Endothelial cell of umbilical vein (primary cell): ENCODE measurements around the gene CD83. TPM values are rescaled to one million over a fixed set of nuclear protein-coding genes. Genes with fewer than 3 reads are reported as not detected.

ENCODE experiments used
- BruUV-seq: library from RNA; stranded (reverse); fragments of 400-500 nt; replicated peaks from 2 replicates; lab custom pipeline; 2021; lab: Mats Ljungman, UMichigan
- CTCF ChIA-PET: fragments of 300-600, 350-600 bp; sonication (Branson Sonifier 250); formaldehyde crosslinking; loops from one replicate; lab custom pipeline; 2021; ENCODE audit warnings: antibody characterized with exemption, inconsistent platforms; lab: Charles Lee
- POLR2A ChIA-PET: fragments of 300-600, 350-600 bp; sonication (Branson Sonifier 250); formaldehyde crosslinking; loops from one replicate; lab custom pipeline; 2021; ENCODE audit warnings: antibody characterized with exemption, inconsistent platforms; lab: Charles Lee
- DNase-seq: peaks from one replicate; pipeline ENCODE4 v3.0.0-alpha.2; 2011; ENCODE audit warnings: low read depth, low spot score
- FAIRE-seq: peaks from 2 replicates; lab custom pipeline; 2011; peaks lifted over from hg19 to GRCh38; lab: Jason Lieb, UNC
- H2AFZ ChIP-seq: 2 replicates; pipeline ENCODE4 v1.6.0; 2012; ENCODE audit warnings: low read depth, low read length, control low read depth, inconsistent platforms
- H3K27ac ChIP-seq: 2 replicates; pipeline ENCODE4 v1.5.1; 2011; ENCODE audit warnings: low read depth, mild to moderate bottlenecking, control low read depth, low read length, moderate library complexity; ENCODE audit not compliant: insufficient read depth
- H3K27me3 ChIP-seq, 2 experiments: 2 replicates each; pipeline versions ENCODE4 v1.6.0 to v1.6.1; 2011; ENCODE audit warnings: low read length in 2 of 2, mixed read lengths in 1 of 2; ENCODE audit not compliant: control insufficient read depth in 2 of 2, insufficient read depth in 2 of 2
- H3K36me3 ChIP-seq, 2 experiments: 2 replicates in 1 of 2; 3 replicates in 1 of 2; pipeline ENCODE4 v1.5.1; 2011; ENCODE audit warnings: low read length in 2 of 2, mild to moderate bottlenecking in 1 of 2, moderate library complexity in 1 of 2; ENCODE audit not compliant: control insufficient read depth in 2 of 2, insufficient read depth in 2 of 2; ENCODE audit errors: extremely low read depth in 1 of 2
- H3K4me1 ChIP-seq: 3 replicates; pipeline ENCODE4 v1.5.1; 2011; ENCODE audit warnings: mild to moderate bottlenecking, low read length; ENCODE audit not compliant: control insufficient read depth, insufficient read depth; ENCODE audit errors: extremely low read depth
- H3K4me2 ChIP-seq: 2 replicates; pipeline ENCODE4 v1.6.1; 2011; ENCODE audit warnings: low read length, control low read depth, mixed read lengths; ENCODE audit not compliant: insufficient read depth
- H3K4me3 ChIP-seq, 3 experiments: fragments of 200-600 bp in 1 of 3; sonication (generic), shearing (Covaris generic) in 1 of 3; replicated peaks in 1 of 3; 2 replicates each; pipeline ENCODE4 v1.5.1; 2011 to 2016; ENCODE audit warnings: control low read depth in 3 of 3, low read length in 3 of 3, mild to moderate bottlenecking in 2 of 3, inconsistent platforms in 1 of 3, low read depth in 1 of 3, moderate library complexity in 1 of 3; ENCODE audit not compliant: insufficient read depth in 1 of 3
- H3K79me2 ChIP-seq: 2 replicates; pipeline ENCODE4 v1.6.0; 2012; ENCODE audit warnings: low read length, inconsistent platforms; ENCODE audit not compliant: control insufficient read depth, insufficient read depth
- H3K9ac ChIP-seq: replicated peaks from 2 replicates; pipeline ENCODE3; 2011; ENCODE audit warnings: low read length, control low read depth; ENCODE audit not compliant: insufficient read depth; ENCODE audit errors: extremely low read depth
- H3K9me1 ChIP-seq: replicated peaks from 3 replicates; pipeline ENCODE4 v1.6.0; 2011; ENCODE audit warnings: mild to moderate bottlenecking, low read length; ENCODE audit not compliant: control insufficient read depth, insufficient read depth; ENCODE audit errors: extremely low read depth
- H3K9me3 ChIP-seq: replicated peaks from 2 replicates; pipeline ENCODE4 v1.5.1; 2012; ENCODE audit warnings: low read length, inconsistent platforms; ENCODE audit not compliant: control insufficient read depth, insufficient read depth
- H4K20me1 ChIP-seq: replicated peaks from 2 replicates; pipeline ENCODE3; 2011; ENCODE audit warnings: mild to moderate bottlenecking, low read length; ENCODE audit not compliant: control insufficient read depth, insufficient read depth; ENCODE audit errors: extremely low read depth
- EZH2 ChIP-seq: IDR thresholded peaks from 2 replicates; pipeline ENCODE4 v1.6.1; 2012; ENCODE audit warnings: borderline replicate concordance, low read depth, mild to moderate bottlenecking, moderate library complexity, low read length, inconsistent platforms; ENCODE audit not compliant: severe bottlenecking
- FOS ChIP-seq: IDR thresholded peaks from 2 replicates; pipeline ENCODE4 v1.6.1; 2011; ENCODE audit warnings: mild to moderate bottlenecking, low read length, moderate library complexity, borderline replicate concordance; ENCODE audit not compliant: insufficient read depth
- GATA2 ChIP-seq: IDR thresholded peaks from 2 replicates; pipeline ENCODE4 v1.7.0; 2011; ENCODE audit warnings: low read depth, mild to moderate bottlenecking, moderate library complexity, mixed read lengths, low read length; ENCODE audit not compliant: insufficient read length, insufficient read depth
- JUN ChIP-seq: IDR thresholded peaks from 2 replicates; pipeline ENCODE4 v1.6.1; 2011; ENCODE audit warnings: borderline replicate concordance, low read depth; ENCODE audit not compliant: insufficient read length, insufficient read depth
- MYC ChIP-seq: IDR thresholded peaks from one replicate; pipeline ENCODE4 v1.6.1; 2011; ENCODE audit warnings: mild to moderate bottlenecking, low read depth, low read length
- POLR2A ChIP-seq: IDR thresholded peaks from 2 replicates; pipeline ENCODE4 v1.6.1; 2012; ENCODE audit warnings: low read depth, mild to moderate bottlenecking, control low read depth, low read length
- POLR2AphosphoS5 ChIP-seq: IDR thresholded peaks from 2 replicates; pipeline ENCODE4 v1.6.1; 2012; ENCODE audit warnings: low read depth, mild to moderate bottlenecking, control low read depth, low read length, moderate library complexity; ENCODE audit not compliant: insufficient read depth
- dilution Hi-C: fragments of 300-500 bp; cut with MboI; formaldehyde crosslinking; loops from one replicate; pipeline ENCODE4 v1.15.0; 2019; ENCODE audit warnings: low sequenced_read_pairs; ENCODE audit not compliant: extremely low pct_ligation_motif_present
- intact Hi-C: fragments of 100-400 bp; cut with micrococcal nuclease; formaldehyde crosslinking; loops from one replicate; pipeline ENCODE4 v1.10.0; 2022
- polyA plus RNA-seq, 4 experiments: library from polyadenylated mRNA; depleted of rRNA in 3 of 4; stranded (reverse) in 3 of 4; unstranded in 1 of 4; fragments of >200 nt; gene quantifications; 2 replicates each; pipeline versions ENCODE4 v1.2.1 to v1.2.3, GENCODE V29; 2011 to 2012; ENCODE audit warnings: missing spikeins in 1 of 4
- total RNA-seq: library from RNA; stranded (reverse); gene quantifications from 2 replicates; pipeline ENCODE4 v1.2.3, GENCODE V29; 2021
- TF ChIP-seq, protein P1 (sequence below): IDR thresholded peaks from 2 replicates; pipeline ENCODE4 v1.6.1; 2011; ENCODE audit not compliant: insufficient read depth, insufficient read length
- TF ChIP-seq, protein P2 (sequence below), 2 donors: IDR thresholded peaks; 1 replicate in 1 of 2; 2 replicates in 1 of 2; pipeline ENCODE4 v1.5.1; 2011; ENCODE audit warnings: low read length in 2 of 2, mild to moderate bottlenecking in 2 of 2, moderate library complexity in 2 of 2, control low read depth in 1 of 2, inconsistent platforms in 1 of 2, low read depth in 1 of 2; ENCODE audit not compliant: insufficient read depth in 1 of 2; ENCODE audit errors: extremely low read depth in 1 of 2

The CD83 gene
- total and polyA plus RNA-seq, 2 donors (not counting 3 experiments of a cell fraction or from before 2014, with no cell fraction given): 0.40 to 0.46 TPM

DNA sequence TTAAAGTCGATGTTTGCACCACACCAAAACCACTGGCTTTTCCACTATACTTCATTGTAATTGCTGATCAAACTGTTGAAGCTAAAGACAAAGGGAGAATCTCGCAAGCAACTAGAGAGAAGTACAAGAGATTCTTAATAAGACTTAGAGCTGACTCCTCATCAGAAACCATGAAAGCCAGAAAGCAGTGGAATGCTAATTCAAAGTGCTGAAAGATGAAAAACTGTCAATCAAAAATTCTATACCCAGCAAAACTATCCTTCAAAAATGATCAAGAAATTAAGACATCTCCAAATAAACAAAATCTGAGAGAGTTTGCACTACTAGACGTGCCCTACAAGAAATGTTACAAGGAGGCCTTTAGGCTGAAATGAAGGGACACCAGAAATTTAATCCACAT is 52.6 kb downstream of the CD83 start:
- FAIRE-seq (no peak), DNase-seq (no peak)
- dilution Hi-C loops: no loop called here
- H2AFZ ChIP-seq: no peak overlapping the region
- H3K9me3 ChIP-seq: no peaks in the 10 kb centered on the region
- intact Hi-C loops: no loop called here
- no peaks in the 10 kb centered on the region for H3K79me2 ChIP-seq
- ChIA-PET CTCF (no interaction called here), POLR2A (no interaction called here)
- no peaks in the 10 kb centered on the region for H3K9me1 ChIP-seq
- no TSS peak for BruUV-seq
- H3K27ac ChIP-seq: no peak overlapping the region
- H3K4me2 ChIP-seq: no peak overlapping the region
- no peaks in the 10 kb centered on the region for H3K27me3 ChIP-seq
- no peaks in the 10 kb centered on the region for H3K4me1 ChIP-seq
- no peaks in the 10 kb centered on the region for H4K20me1 ChIP-seq
- no peaks in the 10 kb centered on the region for H3K36me3 ChIP-seq
- no peak overlapping the region for H3K4me3 ChIP-seq
- no peak overlapping the region for H3K9ac ChIP-seq
- TF ChIP-seq, protein P1, sequence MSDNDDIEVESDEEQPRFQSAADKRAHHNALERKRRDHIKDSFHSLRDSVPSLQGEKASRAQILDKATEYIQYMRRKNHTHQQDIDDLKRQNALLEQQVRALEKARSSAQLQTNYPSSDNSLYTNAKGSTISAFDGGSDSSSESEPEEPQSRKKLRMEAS: no peak
- TF ChIP-seq FOS: no peak
- no peak for TF ChIP-seq EZH2
- TF ChIP-seq POLR2AphosphoS5: no peak
- TF ChIP-seq MYC: no peak

GRCh38 chr6:14172562-14172961 is 55.0 kb downstream of the CD83 start:
- intact Hi-C loops: no loop called here
- dilution Hi-C loops: no loop called here
- H3K79me2 ChIP-seq: no peaks in the 10 kb centered on the region
- POLR2A ChIA-PET: no interaction called here
- H3K9me3 ChIP-seq: no peaks in the 10 kb centered on the region
- H3K4me1 ChIP-seq: no peaks in the 10 kb centered on the region
- H3K27me3 ChIP-seq: no peaks in the 10 kb centered on the region
- H3K9me1 ChIP-seq: no peaks in the 10 kb centered on the region
- no peak for DNase-seq
- no peaks in the 10 kb centered on the region for H3K36me3 ChIP-seq
- H3K4me3 ChIP-seq: no peak overlapping the region
- no peak overlapping the region for H3K9ac ChIP-seq
- CTCF ChIA-PET: no interaction called here
- no TSS peak for BruUV-seq
- H3K4me2 ChIP-seq: no peak overlapping the region
- H3K27ac ChIP-seq: no peak overlapping the region
- TF ChIP-seq, protein P1: no peak
- TF ChIP-seq, protein P2, sequence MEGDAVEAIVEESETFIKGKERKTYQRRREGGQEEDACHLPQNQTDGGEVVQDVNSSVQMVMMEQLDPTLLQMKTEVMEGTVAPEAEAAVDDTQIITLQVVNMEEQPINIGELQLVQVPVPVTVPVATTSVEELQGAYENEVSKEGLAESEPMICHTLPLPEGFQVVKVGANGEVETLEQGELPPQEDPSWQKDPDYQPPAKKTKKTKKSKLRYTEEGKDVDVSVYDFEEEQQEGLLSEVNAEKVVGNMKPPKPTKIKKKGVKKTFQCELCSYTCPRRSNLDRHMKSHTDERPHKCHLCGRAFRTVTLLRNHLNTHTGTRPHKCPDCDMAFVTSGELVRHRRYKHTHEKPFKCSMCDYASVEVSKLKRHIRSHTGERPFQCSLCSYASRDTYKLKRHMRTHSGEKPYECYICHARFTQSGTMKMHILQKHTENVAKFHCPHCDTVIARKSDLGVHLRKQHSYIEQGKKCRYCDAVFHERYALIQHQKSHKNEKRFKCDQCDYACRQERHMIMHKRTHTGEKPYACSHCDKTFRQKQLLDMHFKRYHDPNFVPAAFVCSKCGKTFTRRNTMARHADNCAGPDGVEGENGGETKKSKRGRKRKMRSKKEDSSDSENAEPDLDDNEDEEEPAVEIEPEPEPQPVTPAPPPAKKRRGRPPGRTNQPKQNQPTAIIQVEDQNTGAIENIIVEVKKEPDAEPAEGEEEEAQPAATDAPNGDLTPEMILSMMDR (IDR thresholded peaks at IDR 0.05; ENCODE audit: extremely low read depth in 1 of 2, insufficient read depth in 1 of 2, low read depth in 1 of 2, low read length in 2 of 2): no peak
- TF ChIP-seq POLR2AphosphoS5 (no peak), JUN (no peak), MYC (no peak), EZH2 (no peak), FOS (no peak), POLR2A (no peak), GATA2 (no peak)
- no peaks in the 10 kb centered on the region for H4K20me1 ChIP-seq
- H2AFZ ChIP-seq: no peak overlapping the region
- FAIRE-seq: no peak
